CD4-positive, alpha-beta T cell treated with Interferon alpha-2 for 1 hour (primary cell): Measurements from ENCODE around the gene COL21A1.

Experiments
- DNase-seq, 2 donors: peaks; one replicate each; pipeline ENCODE4 v3.0.0-alpha.2; 2020 to 2022

The COL21A1 gene

GRCh38 chr6:56176741-56177140 is 70.6 kb downstream of the COL21A1 start:
- DNase-seq = no peak

GRCh38 chr6:56173228-56173627 is 74.2 kb downstream of the COL21A1 start:
- no peak for DNase-seq

- no peak for DNase-seq
Observed at GRCh38 chr6:56172144-56172543, 75.2 kb downstream of the COL21A1 start.

GRCh38 chr6:56169366-56169765 is 78.0 kb downstream of the COL21A1 start:
- DNase-seq = no peak

GRCh38 chr6:56168596-56168995 is 78.8 kb downstream of the COL21A1 start:
- no peak for DNase-seq

- no peak for DNase-seq
Observed at GRCh38 chr6:56162081-56162480, 85.3 kb downstream of the COL21A1 start.

GRCh38 chr6:56160489-56160888 is 86.9 kb downstream of the COL21A1 start:
- no peak for DNase-seq

- no peak for DNase-seq
Observed at GRCh38 chr6:56158571-56158970, 88.8 kb downstream of the COL21A1 start.

GRCh38 chr6:56156643-56157042 is 90.7 kb downstream of the COL21A1 start:
- no peak for DNase-seq

- DNase-seq = no peak
Observed at GRCh38 chr6:56155634-56156141, 91.7 kb downstream of the COL21A1 start.

- no peak for DNase-seq
Observed at GRCh38 chr6:56154076-56154475, 93.3 kb downstream of the COL21A1 start.

- no peak for DNase-seq
Observed at GRCh38 chr6:56152611-56153010, 94.8 kb downstream of the COL21A1 start.

- DNase-seq = no peak
Observed at GRCh38 chr6:56151609-56152224, 95.7 kb downstream of the COL21A1 start.

- DNase-seq = no peak
Observed at GRCh38 chr6:56148488-56149186, 98.7 kb downstream of the COL21A1 start.

GRCh38 chr6:56147766-56148165 is 99.6 kb downstream of the COL21A1 start:
- DNase-seq = no peak

GRCh38 chr6:56146086-56146485 is 101.3 kb downstream of the COL21A1 start:
- no peak for DNase-seq

- DNase-seq = no peak
Observed at GRCh38 chr6:56145616-56146015, 101.8 kb downstream of the COL21A1 start.

GRCh38 chr6:56144538-56145324 is 102.6 kb downstream of the COL21A1 start:
- DNase-seq = no peak

GRCh38 chr6:56143796-56144195 is 103.6 kb downstream of the COL21A1 start:
- no peak for DNase-seq

GRCh38 chr6:56140090-56140489 is 107.3 kb downstream of the COL21A1 start:
- DNase-seq = no peak

- no peak for DNase-seq
Observed at GRCh38 chr6:56115715-56116114, 131.7 kb downstream of the COL21A1 start.

- no peak for DNase-seq
Observed at GRCh38 chr6:56109149-56109548, 138.2 kb downstream of the COL21A1 start.

GRCh38 chr6:56106231-56106630 is 141.1 kb downstream of the COL21A1 start:
- no peak for DNase-seq

GRCh38 chr6:56104591-56104990 is 142.8 kb downstream of the COL21A1 start:
- DNase-seq = no peak
